ENCODE measurements around the gene IRF4.

DNA sequence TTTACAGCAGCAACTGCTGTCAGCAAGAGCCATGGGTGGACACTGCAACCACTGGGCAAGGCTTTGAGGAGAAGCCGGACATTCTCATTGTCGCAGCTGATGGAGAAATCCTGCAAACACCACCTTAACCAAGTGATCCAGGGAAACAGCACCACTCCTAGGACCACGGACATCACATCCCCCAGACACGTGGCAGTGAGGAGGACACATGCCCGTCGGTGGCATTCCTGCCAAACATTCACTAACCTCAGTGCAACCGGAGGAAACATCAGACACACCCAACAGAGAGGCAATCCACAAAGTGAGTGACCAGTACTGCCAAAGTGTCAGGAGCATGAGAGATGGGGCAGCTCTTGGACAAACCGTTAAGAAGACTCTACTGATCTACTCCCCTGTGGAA lies 16.6 kb upstream of the IRF4 start:
- TF ChIP-seq CTCF (IDR thresholded peaks at IDR 0.05; ENCODE audit: low read length): no peak
- TF ChIP-seq EZH2phosphoT487 (IDR thresholded peaks at IDR 0.05; ENCODE audit: low read length): no peak
- TF ChIP-seq EZH2 (optimal IDR thresholded peaks at IDR 0.05; ENCODE audit: low read depth, low read length): no peak

Measured in MM.1S (cell line).